ENCODE data around the gene LIPK. TPM values are rescaled to one million over a fixed set of nuclear protein-coding genes. Genes with fewer than 3 reads are reported as not detected.

Gene LIPK
- total and polyA plus RNA-seq, 2 of the 8 experiments (the other 6 are each of a cell fraction or from before 2014, with no cell fraction given) = not detected

DNA sequence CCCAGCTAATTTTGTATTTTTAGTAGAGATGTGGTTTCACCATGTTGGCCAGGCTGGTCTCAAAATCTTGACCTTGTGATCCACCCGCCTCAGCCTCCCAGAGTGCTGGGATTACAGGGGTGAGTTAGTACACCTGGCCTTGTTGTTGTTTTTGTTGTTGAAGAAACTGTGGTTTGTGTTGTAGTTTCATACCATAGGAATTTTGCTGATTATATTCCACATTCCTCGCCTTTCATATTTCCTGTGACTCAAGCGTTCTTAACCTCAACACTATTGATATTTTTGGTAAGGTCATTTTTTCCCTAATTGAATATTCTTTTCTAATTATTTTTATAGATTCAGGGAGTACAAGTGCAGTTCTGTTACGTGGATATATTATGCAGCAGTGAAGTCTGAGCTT, 25.1 kb upstream of the LIPK start:
- Histone ChIP-seq H3K4me2 (ENCODE audit: insufficient read depth in 1 of 2, low read depth in 2 of 2, low read length in 2 of 2) (no peak overlapping the region), H3K23me2 (ENCODE audit: low read depth, low read length) (no peaks in the 10 kb centered on the region), H3K36me3 (ENCODE audit: control insufficient read depth in 2 of 4, insufficient read depth in 4 of 4, low read length in 3 of 4) (no peaks in the 10 kb centered on the region), H4K5ac (ENCODE audit: insufficient read length, low read depth, low read length) (no peak overlapping the region), H3K79me2 (ENCODE audit: control insufficient read depth in 1 of 2, insufficient read depth in 2 of 2, low read length in 2 of 2) (no peaks in the 10 kb centered on the region), H2AFZ (ENCODE audit: low read length) (no peak overlapping the region), H2BK12ac (ENCODE audit: low read depth, low read length) (no peak overlapping the region), H3K27ac (ENCODE audit: low read depth, low read length) (no peak overlapping the region), H4K8ac (ENCODE audit: extremely low read depth, insufficient read depth, low read length) (no peak overlapping the region), H3K27me3 (replicated peaks in 1 of 4; ENCODE audit: control insufficient read depth in 3 of 4, extremely low read depth in 1 of 4, insufficient read depth in 3 of 4, low read length in 3 of 4) (no peaks in the 10 kb centered on the region), H3K18ac (ENCODE audit: extremely low read depth, low read length) (no peak overlapping the region), H3K4me1 (replicated peaks in 1 of 4; ENCODE audit: control insufficient read depth in 3 of 4, insufficient read depth in 4 of 4, low read length in 3 of 4) (no peaks in the 10 kb centered on the region; a peak in 1 of 7 replicates), H3K23ac (ENCODE audit: insufficient read length) (no peak overlapping the region), H2BK20ac (ENCODE audit: low read length) (no peak overlapping the region), H3K79me1 (ENCODE audit: low read depth, low read length) (no peaks in the 10 kb centered on the region), H3K9me3 (ENCODE audit: insufficient read depth in 2 of 2, low read depth in 1 of 2, low read length in 1 of 2) (no peaks in the 10 kb centered on the region), H3K4ac (replicated peaks; ENCODE audit: insufficient read length, low read depth, low read length) (no peak overlapping the region), H4K91ac (replicated peaks; ENCODE audit: insufficient read length, low read length) (no peak overlapping the region), H3K56ac (replicated peaks; ENCODE audit: insufficient read length, low read depth, low read length) (no peak overlapping the region), H2AK5ac (ENCODE audit: low read depth, low read length) (no peak overlapping the region), H3K14ac (ENCODE audit: insufficient read length) (no peak overlapping the region), H3K4me3 (ENCODE audit: extremely low read depth in 1 of 4, insufficient read depth in 2 of 4, low read depth in 3 of 4, low read length in 4 of 4) (no peak overlapping the region), H2BK120ac (replicated peaks; ENCODE audit: low read depth, low read length) (no peak overlapping the region), H3K9ac (replicated peaks in 1 of 4; ENCODE audit: extremely low read depth in 1 of 4, low read depth in 3 of 4, low read length in 3 of 4) (no peak overlapping the region), H2BK5ac (ENCODE audit: low read depth, low read length) (no peak overlapping the region), H4K20me1 (replicated peaks in 1 of 2; ENCODE audit: control insufficient read depth in 1 of 2, insufficient read depth in 2 of 2, low read length in 2 of 2) (no peaks in the 10 kb centered on the region), H2BK15ac (ENCODE audit: low read length) (no peak overlapping the region)
- DNase-seq (ENCODE audit: low read depth in 1 of 2, low spot score in 2 of 2) (no peak), FAIRE-seq (no peak)
- POLR2A ChIA-PET (ENCODE audit: partially characterized antibody) = no interaction called here
- 93% methylated on average over 4 of the region's 4 CpGs; no CpG with 5 or more reads in 1 of the 2 experiments for WGBS, 2 experiments (ENCODE audit: extremely low coverage in 1 of 2, insufficient coverage in 1 of 2, insufficient read length in 1 of 2, insufficient replicate concordance in 2 of 2, low coverage in 1 of 2, low lambda C conversion rate in 2 of 2, missing lambda C conversion rate in 1 of 2)
- CTCF ChIA-PET (ENCODE audit: partially characterized antibody) = interaction anchor here (1.1 to 1.3 kb wide), 2 partner anchors 11 to 47 kb away, joined by 3 to 7 read pairs; no protein-coding TSS in a partner anchor
- TF ChIP-seq CREB1 (IDR thresholded peaks at IDR 0.05) = no peak
- no peak for TF ChIP-seq FOSL1 (IDR thresholded peaks at IDR 0.05; ENCODE audit: insufficient read depth, low read depth, low read length)
- no peak for TF ChIP-seq USF2 (IDR thresholded peaks at IDR 0.05; ENCODE audit: low read length)

Data from H1 (cell line).